Cardiac septum (tissue), 1 donor: Measurements from ENCODE around the gene STK40. TPM values are rescaled to one million over a fixed set of nuclear protein-coding genes. Genes with fewer than 3 reads are reported as not detected.

Source experiments
- DNase-seq: peaks from one replicate; pipeline ENCODE4 v3.0.0-alpha.2; 2020; ENCODE audit warnings: low spot score
- intact Hi-C: fragments of 100-400 bp; cut with DNase I; formaldehyde crosslinking; loops from one replicate; pipeline ENCODE4 v1.14.0; 2022
- total RNA-seq: library from RNA; stranded (reverse); fragmentation: NEBNext Ultra II Directional; extraction: Animal tissue kit (Norgen Biotek cat#: 25700); gene quantifications from one replicate; pipeline ENCODE4 v1.2.1, GENCODE V29; 2021
- donor health status: DM: no; HTN: no; CAD: no.

Gene STK40
- total RNA-seq, 1 donor from 2014 or later = 75.5 TPM

DNA sequence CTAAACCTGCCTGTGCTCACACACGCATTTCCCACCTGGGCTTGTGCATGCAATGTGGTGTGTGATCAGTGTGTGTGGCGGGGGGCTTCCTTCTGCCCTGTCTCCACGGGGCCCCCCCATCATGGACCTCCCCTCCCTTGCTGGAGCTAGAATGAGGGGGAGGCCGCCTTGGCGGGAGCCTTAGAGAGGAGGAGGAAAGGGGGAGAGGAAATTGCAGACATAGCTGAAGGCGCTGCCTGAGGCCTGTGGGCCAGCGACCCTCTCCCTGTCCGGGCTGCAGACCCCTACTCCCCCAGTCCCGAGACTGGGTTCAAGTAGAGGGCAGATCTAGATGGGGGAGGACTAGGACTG lies 61.4 kb downstream of the STK40 start:
- intact Hi-C loops = loop anchor here (5.0 kb wide), 1 partner anchor 63 kb away; the partner anchor contains the start of gene STK40

DNA sequence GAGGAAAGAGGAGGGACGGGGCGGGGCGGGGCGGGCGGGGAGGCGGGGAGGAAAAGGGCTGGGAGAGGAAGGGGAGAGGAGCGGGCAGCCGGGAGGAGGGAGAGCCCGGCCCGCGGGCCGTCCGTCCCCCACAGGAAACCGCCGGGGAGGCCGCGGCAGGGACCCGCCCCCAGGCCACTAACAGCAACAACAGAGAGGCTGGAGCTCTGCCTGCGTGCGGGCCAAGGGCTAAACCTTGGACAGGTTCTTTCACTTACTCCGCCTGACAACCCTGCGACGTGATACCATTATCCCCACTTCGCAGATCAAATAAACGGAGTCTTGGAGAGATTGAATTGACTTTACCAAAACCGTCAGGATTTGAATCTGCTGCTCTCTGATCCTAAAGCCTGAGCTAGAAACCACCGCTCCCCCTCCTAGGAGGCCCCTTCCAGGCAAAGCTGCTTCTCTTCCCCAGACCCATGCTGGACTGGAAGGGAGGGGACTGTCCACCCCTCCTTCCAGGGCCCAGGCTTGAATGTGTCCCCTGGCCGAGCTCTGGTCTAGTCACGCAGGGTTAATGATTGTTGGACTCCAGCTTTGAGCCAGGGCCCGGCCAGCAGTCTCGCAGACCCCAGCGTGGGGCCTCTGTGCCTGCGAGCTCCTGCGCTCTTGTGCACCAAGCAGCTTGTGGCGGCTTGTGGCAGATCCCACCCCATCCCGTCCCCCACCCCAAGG lies 61.9 kb downstream of the STK40 start, which contains the start of gene EVA1B:
EVA1B (minus strand) TSS at position 10 of the 717 bp plus-strand sequence. CDS start 608 bp downstream, outside the sequence.
- DNase-seq = peak; percentile 90
- intact Hi-C loops = loop anchor here (2.0 to 5.0 kb wide), 2 partner anchors 17 to 64 kb away; partner anchors contain the start of genes SH3D21 and STK40

More for the DNA sequence above, 61.4 kb downstream of the STK40 start:
- no peak for DNase-seq

DNA sequence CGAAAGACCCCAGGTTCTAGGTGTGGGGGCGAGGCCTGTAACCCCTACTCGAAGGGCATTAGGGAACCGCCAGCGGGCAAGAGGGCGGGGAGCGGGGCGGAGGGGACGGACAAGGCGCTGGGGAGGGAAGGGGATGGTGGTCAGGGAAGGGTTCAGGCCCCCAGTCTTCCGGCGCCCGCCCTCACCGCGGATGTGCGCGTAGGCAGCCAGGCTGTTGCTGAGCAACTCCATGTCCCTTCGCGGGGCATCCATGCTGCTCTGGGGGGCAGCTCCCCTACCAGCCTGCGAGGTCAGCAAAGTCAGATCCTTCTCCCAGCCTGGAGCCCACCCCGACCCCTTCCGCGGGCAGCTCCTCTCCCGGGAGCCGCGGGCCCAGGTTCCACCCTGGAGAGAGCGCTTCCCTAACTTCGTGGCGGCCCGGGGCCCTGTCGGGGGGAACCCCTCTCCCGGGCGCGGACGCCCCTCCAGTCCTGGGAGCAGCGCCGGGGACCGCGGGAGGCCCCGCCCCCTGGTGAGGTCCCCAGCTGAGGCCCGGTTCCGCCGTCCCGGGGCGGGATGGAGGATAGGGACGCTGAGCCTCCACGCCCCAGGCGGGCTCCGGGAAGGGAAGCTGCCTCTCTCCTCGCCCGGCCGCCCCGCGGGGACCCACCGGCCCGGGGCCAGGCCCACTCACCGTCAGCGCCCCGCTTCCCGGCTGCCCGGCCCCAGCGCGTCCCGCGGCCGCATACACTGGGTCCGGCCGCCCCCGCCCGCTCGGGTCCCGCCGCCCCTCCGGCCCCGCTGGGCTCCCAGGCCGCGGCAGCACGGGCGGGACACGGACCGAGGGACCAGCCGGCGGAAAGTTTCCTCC lies 62.7 kb downstream of the STK40 start:
- DNase-seq = no peak
- intact Hi-C loops = loop anchor here (2.0 to 5.0 kb wide), 2 partner anchors 16 to 64 kb away; partner anchors contain the start of genes SH3D21 and STK40

DNA sequence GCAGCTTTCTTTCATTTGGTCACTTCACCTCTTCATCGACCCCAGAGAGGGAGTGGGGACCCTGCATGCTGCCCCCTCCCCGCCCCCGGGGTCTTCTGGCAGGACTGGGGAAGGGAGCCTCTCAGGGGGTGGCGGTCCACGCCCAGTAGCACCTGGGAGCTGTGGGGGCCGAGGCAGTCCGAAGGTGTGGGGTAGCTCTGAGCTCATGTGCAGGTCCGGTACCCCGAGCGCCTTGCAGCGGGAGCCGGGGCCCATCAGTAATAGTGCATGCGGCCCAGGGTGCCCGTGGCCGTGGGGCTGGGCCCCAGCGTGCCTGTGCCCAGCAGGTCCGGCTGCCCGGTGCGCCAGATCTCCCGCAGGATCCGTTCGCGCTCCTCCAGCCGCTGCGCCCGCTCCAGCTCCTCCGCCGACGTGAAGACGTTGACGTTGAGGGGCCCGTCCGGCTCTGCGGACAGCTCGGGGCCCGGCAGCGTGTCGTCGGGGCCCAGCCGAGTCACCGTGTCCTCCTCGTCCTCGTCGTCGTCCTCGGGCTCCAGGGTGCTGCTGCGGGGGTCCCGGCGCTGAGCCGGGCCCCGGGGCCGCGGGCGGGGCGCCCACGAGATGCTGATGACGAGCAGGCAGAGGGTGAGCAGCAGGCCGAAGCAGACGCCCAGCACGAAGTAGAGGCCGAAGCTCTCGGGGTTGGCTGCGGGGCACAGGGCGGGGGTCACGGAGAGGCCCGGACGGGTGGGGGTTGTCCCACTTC lies 63.5 kb downstream of the STK40 start:
- intact Hi-C loops = loop anchor here (2.0 to 5.0 kb wide), 2 partner anchors 15 to 65 kb away; partner anchors contain the start of genes SH3D21 and STK40
- DNase-seq = no peak

DNA sequence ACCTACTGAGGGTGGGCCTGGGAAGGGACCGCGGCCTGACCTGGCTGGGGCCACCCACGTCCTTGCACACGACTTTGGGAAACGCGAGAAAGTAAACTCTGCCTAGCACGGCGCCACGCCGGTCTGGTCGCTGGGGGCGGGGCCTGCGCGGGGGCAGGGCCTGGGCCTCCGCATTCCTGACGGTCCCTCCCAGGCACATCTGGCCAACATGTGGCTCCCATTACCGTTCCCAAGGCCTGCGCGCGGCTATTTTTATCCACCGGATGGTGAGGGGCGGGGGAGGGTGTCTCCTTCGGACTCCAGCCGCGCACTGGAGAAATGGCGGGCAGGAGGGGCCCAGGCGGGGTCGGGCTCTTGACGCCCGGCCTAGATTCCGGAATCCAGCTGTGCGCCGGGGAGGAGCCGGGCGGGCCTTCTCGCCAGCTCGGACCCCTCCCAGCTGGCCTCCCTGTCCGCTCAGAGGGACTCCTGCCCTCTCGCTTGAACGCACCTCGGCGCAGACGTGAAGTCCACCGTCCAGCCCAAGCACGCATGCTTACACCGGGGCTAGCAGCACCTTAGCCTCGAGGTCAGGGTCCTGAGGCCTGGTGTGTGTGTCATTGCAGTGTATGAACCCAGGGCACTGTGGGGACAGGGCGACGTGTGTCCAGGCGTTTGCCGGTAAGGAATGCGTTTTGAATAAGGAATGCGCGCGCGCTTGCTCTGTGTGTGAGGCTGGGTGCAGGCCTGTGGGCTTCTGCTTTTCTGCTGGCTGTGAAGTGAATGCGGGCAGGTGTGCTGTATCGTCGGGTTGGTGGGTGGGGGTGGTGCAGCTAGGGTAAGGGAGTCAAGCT lies 64.4 kb downstream of the STK40 start:
- intact Hi-C loops = loop anchor here (5.0 kb wide), 1 partner anchor 66 kb away; the partner anchor contains the start of gene STK40
- DNase-seq = peak; percentile 88

DNA sequence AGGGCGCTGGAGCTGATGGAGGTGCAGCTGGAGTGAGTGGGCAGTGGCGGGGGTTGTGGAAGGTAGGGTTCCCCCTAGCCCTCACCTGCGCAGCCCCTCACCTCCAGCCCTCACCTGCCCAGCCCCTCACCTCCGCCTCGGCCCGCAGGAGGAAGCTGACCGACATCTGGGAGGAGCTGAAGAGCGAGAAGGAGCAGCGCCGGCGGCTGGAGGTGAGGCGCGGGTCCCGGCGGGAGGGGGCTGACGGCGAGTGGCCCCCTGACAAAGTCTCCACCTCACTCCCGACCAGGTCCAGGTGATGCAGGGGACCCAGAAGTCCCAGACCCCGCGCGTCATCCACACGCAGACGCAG lies 65.0 kb downstream of the STK40 start:
- intact Hi-C loops = loop anchor here (5.0 kb wide), 1 partner anchor 67 kb away; the partner anchor contains the start of gene STK40
- DNase-seq = no peak

DNA sequence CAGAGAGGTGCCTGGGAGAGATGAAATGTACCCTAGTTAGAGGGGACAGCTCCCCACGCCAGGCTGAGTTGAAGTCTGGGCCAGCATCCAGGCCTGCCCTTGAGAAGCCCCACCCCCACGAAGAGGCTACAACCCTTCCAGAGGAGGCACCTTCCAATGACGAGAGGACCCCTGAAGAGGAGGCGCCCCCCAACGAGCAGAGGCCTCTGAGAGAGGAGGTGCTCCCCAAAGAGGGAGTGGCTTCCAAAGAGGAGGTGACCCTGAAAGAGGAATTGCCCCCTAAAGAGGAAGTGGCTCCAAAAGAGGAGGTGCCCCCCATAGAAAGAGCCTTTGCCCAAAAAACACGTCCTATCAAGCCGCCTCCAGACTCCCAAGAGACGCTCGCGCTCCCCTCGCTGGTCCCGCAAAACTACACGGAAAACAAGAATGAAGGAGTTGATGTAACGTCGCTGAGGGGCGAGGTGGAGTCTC lies 65.4 kb downstream of the STK40 start:
- DNase-seq = no peak
- intact Hi-C loops = loop anchor here (5.0 kb wide), 1 partner anchor 67 kb away; the partner anchor contains the start of gene STK40

DNA sequence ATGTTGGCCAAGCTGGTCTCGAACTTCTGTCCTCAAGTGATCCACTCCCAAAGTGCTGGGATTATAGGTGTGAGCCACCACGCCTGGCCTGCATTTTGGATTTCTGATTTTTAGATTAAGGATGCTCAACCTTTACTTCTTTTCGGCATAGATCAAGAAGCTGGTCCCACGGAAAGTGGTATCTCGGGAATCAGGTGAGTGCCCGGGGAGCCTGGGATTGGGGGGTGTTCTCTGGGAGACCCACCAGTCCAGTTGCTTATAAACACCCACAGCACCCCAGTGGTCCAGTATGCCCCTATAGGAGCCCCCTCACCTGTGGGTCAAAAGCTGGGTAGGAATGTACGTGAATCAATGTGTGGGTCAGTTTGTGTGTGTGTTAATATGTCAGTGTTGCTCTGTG lies 76.3 kb downstream of the STK40 start:
- intact Hi-C loops = loop anchor here (5.0 to 10.0 kb wide), 2 partner anchors 58 to 115 kb away; no protein-coding TSS in a partner anchor
- no peak for DNase-seq

DNA sequence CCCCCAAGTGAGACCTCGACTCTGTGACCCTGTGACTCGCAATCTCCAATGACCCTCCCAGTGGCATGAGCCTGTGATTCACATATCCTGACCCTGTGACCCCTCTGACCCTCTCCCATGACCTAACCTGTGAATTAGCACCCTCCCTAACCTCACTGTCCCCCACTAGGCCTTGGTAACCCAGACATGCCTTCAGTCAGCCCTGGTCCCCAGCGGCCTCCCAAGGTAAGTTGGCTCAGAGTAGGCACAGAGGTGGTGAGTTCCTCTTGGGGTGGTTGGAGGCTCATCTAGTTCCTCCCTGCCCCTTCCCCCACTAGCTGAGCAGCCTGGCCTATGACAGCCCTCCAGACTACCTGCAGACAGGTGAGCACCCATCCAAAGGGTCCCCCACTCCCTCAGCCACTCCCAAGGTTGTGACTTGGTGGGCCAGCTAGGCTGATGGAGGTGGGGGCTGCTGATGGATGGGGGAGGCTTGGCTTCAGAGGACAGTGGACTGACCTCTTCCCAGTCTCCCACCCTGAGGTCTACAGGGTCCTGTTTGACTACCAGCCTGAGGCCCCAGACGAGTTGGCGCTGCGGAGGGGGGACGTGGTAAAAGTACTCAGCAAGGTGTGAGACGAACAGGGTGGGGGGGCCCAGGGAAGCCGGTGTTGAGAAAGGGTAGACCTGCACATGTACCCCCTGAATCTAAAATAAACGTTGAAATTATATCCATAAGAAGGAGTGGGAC lies 78.0 kb downstream of the STK40 start:
- DNase-seq = no peak
- intact Hi-C loops = loop anchor here (2.0 to 10.0 kb wide), 3 partner anchors 15 to 117 kb away; partner anchors contain the start of gene EVA1B

DNA sequence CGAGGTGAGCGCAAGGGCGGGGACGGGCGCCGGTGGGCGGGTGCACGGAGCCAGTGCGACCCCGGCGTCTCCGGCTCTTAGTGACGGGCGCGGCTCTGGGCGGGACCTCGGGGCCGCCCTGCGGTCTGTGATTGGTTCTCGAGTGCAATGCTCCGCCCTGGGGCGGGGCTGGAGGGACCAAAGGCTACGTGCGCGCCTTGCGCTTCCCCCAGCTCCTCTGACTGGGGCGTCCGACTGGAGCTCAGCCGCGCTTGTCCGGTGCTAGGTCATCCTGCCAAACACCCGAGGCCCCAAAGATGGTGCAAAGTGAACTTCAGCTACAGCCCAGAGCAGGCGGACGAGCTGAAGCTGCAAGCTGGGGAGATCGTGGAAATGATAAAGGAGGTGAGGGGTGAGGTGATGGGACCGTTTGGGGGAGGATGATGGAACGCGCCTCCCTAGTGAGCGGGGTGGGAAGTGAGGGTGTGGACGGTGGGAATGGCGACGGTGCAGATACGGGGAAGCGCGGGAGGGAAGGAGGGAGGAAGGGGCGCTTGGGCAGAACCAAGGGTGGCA lies 78.7 kb downstream of the STK40 start:
- DNase-seq = peak; percentile 98
- intact Hi-C loops = loop anchor here (2.0 to 10.0 kb wide), 3 partner anchors 16 to 118 kb away; partner anchors contain the start of gene EVA1B

DNA sequence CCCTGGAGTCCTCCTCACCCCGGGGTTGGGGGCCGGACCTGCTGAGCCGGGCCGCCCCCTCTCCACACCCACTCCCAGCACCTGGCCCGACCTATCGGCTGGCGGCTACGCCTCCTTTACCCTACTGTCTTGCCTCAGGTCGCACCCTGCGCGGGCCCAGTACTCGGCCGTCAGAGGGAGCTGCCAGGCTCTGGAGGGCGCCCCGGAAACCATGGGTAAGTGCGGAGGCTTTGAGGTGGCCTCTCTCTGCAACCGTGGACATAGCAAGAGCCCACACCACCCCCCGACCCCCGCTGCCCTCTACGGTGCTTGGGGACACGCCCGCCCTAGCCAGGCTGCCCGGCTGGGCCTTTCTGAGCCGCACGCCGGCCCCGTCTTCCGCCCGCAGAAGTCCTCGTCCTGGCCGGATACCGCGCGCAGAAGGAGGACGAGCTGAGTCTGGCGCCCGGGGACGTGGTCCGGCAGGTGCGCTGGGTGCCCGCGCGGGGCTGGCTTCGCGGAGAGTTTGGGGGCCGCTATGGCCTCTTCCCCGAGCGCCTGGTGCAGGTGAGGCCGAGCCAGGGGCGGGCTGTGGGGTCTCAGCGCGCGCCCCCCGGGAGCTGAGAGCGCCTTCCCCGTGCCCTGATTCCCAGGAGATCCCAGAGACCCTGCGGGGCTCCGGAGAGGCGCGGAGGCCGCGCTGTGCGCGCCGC lies 79.4 kb downstream of the STK40 start, which contains the start of gene SH3D21:
SH3D21 (plus strand) TSS at position 159 of the 692 bp plus-strand sequence; CDS start at position 212, 53 bp downstream.
- intact Hi-C loops = loop anchor here (2.0 to 10.0 kb wide), 3 partner anchors 16 to 118 kb away; partner anchors contain the start of gene EVA1B
- no peak for DNase-seq

DNA sequence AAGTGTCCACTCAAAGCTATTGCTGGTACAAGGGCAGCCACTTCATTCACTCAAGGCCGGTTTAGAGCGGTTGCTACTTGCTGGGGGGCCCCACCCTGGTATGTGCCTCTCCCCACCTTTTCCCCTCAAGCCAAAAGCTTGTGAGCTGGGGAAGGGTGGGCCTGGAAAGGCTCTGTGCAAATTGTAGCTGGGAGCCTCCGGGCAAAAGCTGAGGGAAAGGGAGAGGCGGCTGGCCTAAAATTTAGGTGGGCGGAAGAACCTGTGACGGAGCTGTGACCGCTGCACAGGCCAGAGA lies 79.9 kb downstream of the STK40 start:
- intact Hi-C loops = loop anchor here (2.0 to 10.0 kb wide), 3 partner anchors 17 to 119 kb away; partner anchors contain the start of gene EVA1B
- no peak for DNase-seq

DNA sequence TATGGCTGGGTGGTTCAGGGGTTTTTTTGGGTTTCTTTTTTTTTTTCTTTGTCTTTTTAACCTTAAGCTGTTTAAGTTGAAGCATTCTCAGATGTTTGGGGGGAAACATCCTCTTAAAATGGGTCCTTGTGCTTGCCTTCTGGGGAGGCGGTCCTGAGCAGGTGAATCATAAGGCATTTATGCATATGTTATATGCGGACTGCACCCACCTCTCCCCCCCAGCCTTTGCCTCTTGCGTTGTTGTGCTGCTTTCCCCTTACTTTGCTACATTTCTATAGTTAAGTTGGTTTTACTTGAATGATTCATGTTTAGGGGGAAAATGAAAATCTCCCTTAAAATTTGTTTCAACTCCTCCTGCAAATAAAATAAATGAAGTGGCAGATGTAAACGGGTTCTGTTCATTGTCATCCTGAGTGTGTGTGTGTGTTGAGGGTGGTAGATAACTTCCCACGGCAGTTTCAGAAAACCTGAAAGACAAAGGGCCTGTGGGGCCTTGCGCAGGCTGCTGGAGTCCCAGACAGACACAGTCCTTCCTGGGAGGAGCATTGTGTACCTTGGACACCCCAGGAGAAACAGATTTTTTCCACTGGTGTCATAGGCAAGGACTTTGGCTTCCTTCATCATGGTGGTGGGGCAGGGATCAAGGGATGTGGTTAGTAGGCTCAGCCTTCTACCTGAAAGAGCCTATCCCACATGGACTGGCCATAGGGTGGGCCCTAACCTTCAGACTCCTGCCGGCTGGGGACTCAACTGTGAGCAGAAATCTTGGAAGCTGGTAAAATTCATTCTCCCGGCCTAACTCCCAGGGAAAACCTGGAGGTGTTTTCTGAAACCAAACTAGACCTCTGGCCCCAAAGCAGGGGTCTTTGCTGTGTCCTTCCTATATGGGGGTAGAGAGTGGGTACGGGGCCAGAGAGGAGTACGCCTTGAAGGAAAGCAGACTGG lies 80.5 kb downstream of the STK40 start:
- intact Hi-C loops = loop anchor here (5.0 to 10.0 kb wide), 2 partner anchors 62 to 120 kb away; no protein-coding TSS in a partner anchor
- DNase-seq = no peak

DNA sequence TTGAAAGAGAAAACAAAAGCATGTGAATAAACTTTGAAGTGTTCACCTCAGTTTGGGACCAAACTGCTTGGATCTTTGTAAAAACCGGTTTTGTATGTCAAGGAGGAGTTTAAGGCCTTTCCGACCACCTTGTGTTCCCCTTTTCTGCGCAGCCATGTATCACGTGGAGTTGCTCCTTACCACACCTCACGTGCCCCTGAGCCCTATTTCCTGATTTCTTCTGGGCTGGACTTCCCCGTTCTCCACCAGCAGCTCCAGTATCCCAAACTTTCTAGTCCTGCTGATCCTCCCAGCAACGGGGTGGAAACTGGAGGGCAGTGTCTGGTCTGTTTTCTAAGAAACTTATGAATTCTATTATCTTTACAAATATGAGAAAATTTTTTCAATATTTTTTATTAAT lies 81.2 kb downstream of the STK40 start:
- intact Hi-C loops = loop anchor here (10.0 kb wide), 1 partner anchor 120 kb away; no protein-coding TSS in a partner anchor
- no peak for DNase-seq

DNA sequence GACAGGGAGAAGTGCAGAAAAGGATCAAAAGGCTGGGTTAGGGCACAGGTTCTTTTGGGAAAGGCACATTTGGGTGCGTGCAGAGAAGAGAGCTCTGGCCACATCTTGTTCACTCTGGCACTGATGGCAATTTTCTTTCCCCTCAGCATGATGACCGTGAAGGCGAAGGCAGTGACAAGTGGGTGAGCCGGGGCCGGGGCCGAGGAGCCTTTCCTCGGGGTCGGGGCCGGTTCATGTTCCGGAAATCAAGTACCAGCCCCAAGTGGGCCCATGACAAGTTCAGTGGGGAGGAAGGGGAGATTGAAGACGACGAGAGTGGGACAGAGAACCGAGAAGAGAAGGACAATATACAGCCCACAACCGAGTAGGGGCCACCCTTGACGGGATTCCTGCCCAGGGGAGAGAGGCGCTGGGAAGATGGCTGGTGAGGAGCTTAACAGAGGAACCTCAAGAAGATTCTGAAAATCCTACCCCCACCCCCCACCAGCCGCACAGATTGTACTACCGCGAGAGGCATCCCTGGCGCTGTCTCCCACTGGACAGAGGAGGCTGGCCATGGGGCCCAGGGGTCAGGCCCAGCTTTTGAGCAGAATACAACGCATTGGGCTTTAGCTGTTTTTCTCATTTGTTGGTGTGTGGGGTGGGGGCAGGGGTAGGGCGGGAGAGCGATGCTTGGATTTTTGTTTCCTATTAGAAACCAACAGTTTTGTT lies 81.9 kb downstream of the STK40 start:
- DNase-seq = no peak
- intact Hi-C loops = loop anchor here (10.0 kb wide), 1 partner anchor 121 kb away; no protein-coding TSS in a partner anchor
